Gastroesophageal sphincter (tissue), 4 donors: ENCODE data around the gene AMD1. TPM values are rescaled to one million over a fixed set of nuclear protein-coding genes. Genes with fewer than 3 reads are reported as not detected.

Experiments used
- ATAC-seq: fragments of 150-250 bp; one replicate; pipeline ENCODE4 v1.9.1; 2016; ENCODE audit warnings: mild to moderate bottlenecking, moderate library complexity
- H3K27ac ChIP-seq, 4 donors: fragments of 200-600 bp; sonication (generic) in 3 of 4; 1 replicate in 3 of 4; 2 replicates in 1 of 4; pipeline ENCODE4 v1.5.1; 2016 to 2019
- H3K27me3 ChIP-seq: fragments of 200-600 bp; sonication (generic); one replicate; pipeline ENCODE4 v1.5.1; 2019
- H3K36me3 ChIP-seq, 2 donors: fragments of 200-600 bp; sonication (generic); one replicate each; pipeline ENCODE4 v1.5.1; 2019; ENCODE audit warnings: control low read depth in 1 of 2
- H3K4me1 ChIP-seq, 3 donors: fragments of 200-600 bp; sonication (generic); 1 replicate in 2 of 3; 2 replicates in 1 of 3; pipeline ENCODE4 v1.5.1; 2016 to 2019; ENCODE audit warnings: control low read depth in 2 of 3
- H3K4me3 ChIP-seq, 2 donors: fragments of 200-600 bp; sonication (generic); one replicate each; pipeline ENCODE4 v1.5.1; 2019; ENCODE audit warnings: mild to moderate bottlenecking in 1 of 2, moderate library complexity in 1 of 2
- H3K9me3 ChIP-seq, 3 donors: fragments of 200-600 bp; sonication (generic); one replicate each; pipeline ENCODE4 v1.5.1; 2017 to 2019; ENCODE audit warnings: control low read depth in 2 of 3
- CTCF ChIP-seq, 4 experiments: fragments of 200-600 bp in 2 of 4; fragments of 450-650 bp in 2 of 4; sonication (generic) in 1 of 4; IDR thresholded peaks; one replicate each; pipeline ENCODE4 v1.5.1; 2017 to 2019; ENCODE audit warnings: antibody characterized with exemption in 4 of 4, mild to moderate bottlenecking in 2 of 4, moderate library complexity in 2 of 4
- EP300 ChIP-seq: sonication (generic); formaldehyde crosslinking; IDR thresholded peaks from one replicate; pipeline ENCODE4 v1.6.1; 2017; ENCODE audit warnings: antibody characterized with exemption, mild to moderate bottlenecking
- POLR2A ChIP-seq, 2 donors: fragments of 450-650 bp; IDR thresholded peaks; one replicate each; pipeline ENCODE4 v1.6.1; 2017; ENCODE audit warnings: antibody characterized with exemption in 2 of 2, mild to moderate bottlenecking in 2 of 2, moderate library complexity in 1 of 2
- POLR2AphosphoS5 ChIP-seq: sonication (generic); formaldehyde crosslinking; IDR thresholded peaks from one replicate; pipeline ENCODE4 v1.6.1; 2017; ENCODE audit warnings: antibody characterized with exemption
- WGBS, 2 donors: methylation state at CpG; one replicate each; pipeline ENCODE4 v1.1.5; 2018; ENCODE audit warnings: low coverage in 1 of 2; 5-methylcytosine and 5-hydroxymethylcytosine counted together
- total RNA-seq, 4 donors: library from RNA; depleted of rRNA; stranded (reverse); fragments of >200 nt; gene quantifications; one replicate each; pipeline ENCODE4 v1.1.0, GENCODE V29; 2016

AMD1 gene
- total RNA-seq, 4 donors from 2014 or later: 51.4 to 96.5 (median 79.0) TPM

- no peak for TF ChIP-seq EP300
- peak; percentile 86 to 90 for TF ChIP-seq POLR2A (IDR thresholded peaks at IDR 0.05)
- peak; percentile 96 for TF ChIP-seq POLR2AphosphoS5
- H3K4me3 ChIP-seq: peak overlapping the region; percentile 88 to 93
These were observed 1.7 kb downstream of the AMD1 start for GRCh38 chr6:110876170-110876773.

GRCh38 chr6:110876806-110877564 is 2.4 kb downstream of the AMD1 start:
- ATAC-seq: no peak
- WGBS, 2 donors: 31 to 37% methylated on average over 10 of the region's 10 CpGs
- Histone ChIP-seq H3K9me3 (no peaks in the 10 kb centered on the region), H3K27me3 (no peaks in the 10 kb centered on the region), H3K36me3 (no peaks in the 10 kb centered on the region), H3K4me1 (peaks cover 1 to 67% (median 30%) of the 10 kb centered on the region in 3 donors), H3K27ac (peak overlapping the region; percentile 92 to 97 (median 94)), H3K4me3 (peak overlapping the region; percentile 88 to 93)
- TF ChIP-seq EP300 (no peak), CTCF (IDR thresholded peaks at IDR 0.05) (no peak), POLR2A (IDR thresholded peaks at IDR 0.05) (no peak), POLR2AphosphoS5 (no peak)

More at GRCh38 chr6:110876170-110876773, 1.7 kb downstream of the AMD1 start:
- Histone ChIP-seq H3K27me3 (no peaks in the 10 kb centered on the region), H3K27ac (peak overlapping the region; percentile 92 to 97 (median 94)), H3K36me3 (no peaks in the 10 kb centered on the region), H3K9me3 (no peaks in the 10 kb centered on the region), H3K4me1 (peaks cover 0 to 60% (median 28%) of the 10 kb centered on the region in 3 donors)
- 3% methylated on average over 12 to 17 of the region's 29 CpGs for WGBS, 2 donors
- peak; percentile 85 for ATAC-seq

- TF ChIP-seq POLR2AphosphoS5 (no peak), POLR2A (IDR thresholded peaks at IDR 0.05) (no peak), CTCF (IDR thresholded peaks at IDR 0.05) (no peak), EP300 (no peak)
- peaks cover 7 to 73% (median 34%) of the 10 kb centered on the region in 3 donors for H3K4me1 ChIP-seq
These were observed 3.0 kb downstream of the AMD1 start for GRCh38 chr6:110877569-110877968.

GRCh38 chr6:110878751-110879522 is 4.4 kb downstream of the AMD1 start:
- Histone ChIP-seq H3K27ac (peak overlapping the region in 1 of 4 donors; percentile 21), H3K9me3 (no peaks in the 10 kb centered on the region), H3K4me1 (peaks cover 9 to 80% (median 35%) of the 10 kb centered on the region in 3 donors), H3K36me3 (no peaks in the 10 kb centered on the region), H3K4me3 (peak overlapping the region in 1 of 2 donors; percentile 3), H3K27me3 (no peaks in the 10 kb centered on the region)
- TF ChIP-seq CTCF (IDR thresholded peaks at IDR 0.05): peak in 3 of 4 experiments; percentile 23 to 48 (median 33)
- no peak for TF ChIP-seq POLR2AphosphoS5
- 15 to 33% methylated on average over 9 to 10 of the region's 10 CpGs for WGBS, 2 donors
- ATAC-seq: no peak

More at GRCh38 chr6:110877569-110877968, 3.0 kb downstream of the AMD1 start:
- peak overlapping the region in 3 of 4 donors; percentile 93 to 97 (median 95) for H3K27ac ChIP-seq
- no peak for ATAC-seq
- H3K27me3 ChIP-seq: no peaks in the 10 kb centered on the region
- WGBS, 2 donors: 37% methylated on average over 2 of the region's 2 CpGs
- no peaks in the 10 kb centered on the region for H3K9me3 ChIP-seq
- H3K4me3 ChIP-seq: peak overlapping the region in 1 of 2 donors; percentile 93
- no peaks in the 10 kb centered on the region for H3K36me3 ChIP-seq

- no peaks in the 10 kb centered on the region for H3K9me3 ChIP-seq
- TF ChIP-seq CTCF (IDR thresholded peaks at IDR 0.05): no peak
- no peak for TF ChIP-seq POLR2A (IDR thresholded peaks at IDR 0.05)
- no peak for TF ChIP-seq EP300
- TF ChIP-seq POLR2AphosphoS5: no peak
- no peak overlapping the region for H3K4me3 ChIP-seq
- no peaks in the 10 kb centered on the region for H3K36me3 ChIP-seq
- no peaks in the 10 kb centered on the region for H3K27me3 ChIP-seq
- WGBS, 2 donors: 81 to 84% methylated on average over 4 to 9 of the region's 9 CpGs
- no peak overlapping the region for H3K27ac ChIP-seq
- H3K4me1 ChIP-seq: peaks cover 9 to 96% (median 35%) of the 10 kb centered on the region in 3 donors
- no peak for ATAC-seq
These were observed 6.1 kb downstream of the AMD1 start for GRCh38 chr6:110880651-110881050.
